ENCODE results near the gene TRH. TPM values are rescaled to one million over a fixed set of nuclear protein-coding genes. Genes with fewer than 3 reads are reported as not detected.

TRH gene
- total and polyA plus RNA-seq, 2 of the 8 experiments (the other 6 are each of a cell fraction or from before 2014, with no cell fraction given) = not detected

DNA sequence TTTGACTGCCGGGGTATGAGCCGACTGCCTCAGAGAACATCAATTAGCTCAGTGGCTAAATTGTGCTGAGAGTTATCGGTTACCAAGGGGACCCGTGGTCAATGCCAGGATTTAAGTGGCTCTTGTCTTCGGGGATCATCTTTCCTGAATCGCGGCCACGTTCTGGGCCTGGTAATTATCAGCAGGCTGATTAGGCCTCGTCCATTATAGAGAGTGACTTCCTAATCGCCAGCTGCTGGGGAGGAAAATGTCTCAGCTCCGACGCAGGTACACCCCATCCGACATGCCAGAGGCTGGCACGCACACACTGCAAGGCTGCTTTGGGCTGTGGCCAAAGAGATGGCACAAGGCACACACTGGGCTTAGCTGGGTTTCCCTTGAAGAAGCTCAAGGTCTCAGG is 10.6 kb downstream of the TRH start:
- 92% methylated on average over 13 of the region's 14 CpGs; no CpG with 5 or more reads in 1 of the 2 experiments for WGBS, 2 experiments (ENCODE audit: extremely low coverage in 1 of 2, insufficient coverage in 1 of 2, insufficient read length in 1 of 2, insufficient replicate concordance in 2 of 2, low coverage in 1 of 2, low lambda C conversion rate in 2 of 2, missing lambda C conversion rate in 1 of 2)
- Histone ChIP-seq H4K91ac (replicated peaks; ENCODE audit: insufficient read length, low read length) (no peak overlapping the region), H3K23ac (ENCODE audit: insufficient read length) (no peak overlapping the region), H3K14ac (ENCODE audit: insufficient read length) (no peak overlapping the region), H2AFZ (ENCODE audit: low read length) (no peak overlapping the region), H3K4me2 (ENCODE audit: insufficient read depth in 1 of 2, low read depth in 2 of 2, low read length in 2 of 2) (no peak overlapping the region), H3K79me1 (ENCODE audit: low read depth, low read length) (no peaks in the 10 kb centered on the region), H3K4me3 (ENCODE audit: extremely low read depth in 1 of 4, insufficient read depth in 2 of 4, low read depth in 3 of 4, low read length in 4 of 4) (no peak overlapping the region), H3K27ac (ENCODE audit: low read depth, low read length) (no peak overlapping the region), H2BK15ac (ENCODE audit: low read length) (no peak overlapping the region), H3K56ac (replicated peaks; ENCODE audit: insufficient read length, low read depth, low read length) (no peak overlapping the region), H3K4me1 (replicated peaks in 1 of 4; ENCODE audit: control insufficient read depth in 3 of 4, insufficient read depth in 4 of 4, low read length in 3 of 4) (no peaks in the 10 kb centered on the region), H3K27me3 (replicated peaks in 1 of 4; ENCODE audit: control insufficient read depth in 3 of 4, extremely low read depth in 1 of 4, insufficient read depth in 3 of 4, low read length in 3 of 4) (peaks cover 1 to 16% (median 10%) of the 10 kb centered on the region in 4 experiments; a peak in 6 of 7 replicates), H2BK20ac (ENCODE audit: low read length) (no peak overlapping the region), H4K20me1 (replicated peaks in 1 of 2; ENCODE audit: control insufficient read depth in 1 of 2, insufficient read depth in 2 of 2, low read length in 2 of 2) (no peaks in the 10 kb centered on the region), H3K36me3 (ENCODE audit: control insufficient read depth in 2 of 4, insufficient read depth in 4 of 4, low read length in 3 of 4) (no peaks in the 10 kb centered on the region), H3K23me2 (ENCODE audit: low read depth, low read length) (no peaks in the 10 kb centered on the region), H4K5ac (ENCODE audit: insufficient read length, low read depth, low read length) (no peak overlapping the region), H3K79me2 (ENCODE audit: control insufficient read depth in 1 of 2, insufficient read depth in 2 of 2, low read length in 2 of 2) (no peaks in the 10 kb centered on the region), H2AK5ac (ENCODE audit: low read depth, low read length) (no peak overlapping the region), H3K4ac (replicated peaks; ENCODE audit: insufficient read length, low read depth, low read length) (no peak overlapping the region), H4K8ac (ENCODE audit: extremely low read depth, insufficient read depth, low read length) (no peak overlapping the region), H3K9me3 (ENCODE audit: insufficient read depth in 2 of 2, low read depth in 1 of 2, low read length in 1 of 2) (no peaks in the 10 kb centered on the region), H2BK5ac (ENCODE audit: low read depth, low read length) (no peak overlapping the region), H2BK12ac (ENCODE audit: low read depth, low read length) (no peak overlapping the region), H3K9ac (replicated peaks in 1 of 4; ENCODE audit: extremely low read depth in 1 of 4, low read depth in 3 of 4, low read length in 3 of 4) (no peak overlapping the region), H2BK120ac (replicated peaks; ENCODE audit: low read depth, low read length) (no peak overlapping the region), H3K18ac (ENCODE audit: extremely low read depth, low read length) (no peak overlapping the region)
- CTCF ChIA-PET (ENCODE audit: partially characterized antibody) = interaction anchor here (1.0 to 5.1 kb wide), 6 partner anchors 10 to 43 kb away, joined by 3 to 41 read pairs (median 5); no protein-coding TSS in a partner anchor
- no peak for TF ChIP-seq GABPA (IDR thresholded peaks at IDR 0.05; ENCODE audit: borderline replicate concordance, insufficient read depth, low read length)
- no peak for TF ChIP-seq RAD21 (IDR thresholded peaks at IDR 0.05 in 1 of 2, conservative IDR thresholded peaks at IDR 0.05 in 1 of 2; ENCODE audit: low read depth in 2 of 2, low read length in 2 of 2)
- no peak for TF ChIP-seq PHF8 (conservative IDR thresholded peaks at IDR 0.05; ENCODE audit: low read depth, low read length)
- no peak for TF ChIP-seq KDM4A (IDR thresholded peaks at IDR 0.05; ENCODE audit: low read depth, low read length, severe bottlenecking)
- TF ChIP-seq NRF1 (IDR thresholded peaks at IDR 0.05; ENCODE audit: low read depth, low read length) = no peak
- TF ChIP-seq GTF2F1 (IDR thresholded peaks at IDR 0.05; ENCODE audit: borderline replicate concordance, low read depth, low read length) = no peak
- no peak for TF ChIP-seq BCL11A (IDR thresholded peaks at IDR 0.05; ENCODE audit: low read depth in 2 of 2, low read length in 2 of 2)
- POLR2A ChIA-PET (ENCODE audit: partially characterized antibody) = no interaction called here
- FAIRE-seq (no peak), DNase-seq (ENCODE audit: low read depth in 1 of 2, low spot score in 2 of 2) (no peak)

Measured in H1 (cell line).